HG03159 (cell line): ENCODE data around the gene ATXN3.

ENCODE experiments used
- ATAC-seq: cut with Tn5 transposase; IDR thresholded peaks from one replicate; pipeline ENCODE4 v1.9.1; 2021; ENCODE audit warnings: mild to moderate bottlenecking, moderate library complexity; ENCODE audit not compliant: unreplicated experiment

ATXN3 gene

DNA sequence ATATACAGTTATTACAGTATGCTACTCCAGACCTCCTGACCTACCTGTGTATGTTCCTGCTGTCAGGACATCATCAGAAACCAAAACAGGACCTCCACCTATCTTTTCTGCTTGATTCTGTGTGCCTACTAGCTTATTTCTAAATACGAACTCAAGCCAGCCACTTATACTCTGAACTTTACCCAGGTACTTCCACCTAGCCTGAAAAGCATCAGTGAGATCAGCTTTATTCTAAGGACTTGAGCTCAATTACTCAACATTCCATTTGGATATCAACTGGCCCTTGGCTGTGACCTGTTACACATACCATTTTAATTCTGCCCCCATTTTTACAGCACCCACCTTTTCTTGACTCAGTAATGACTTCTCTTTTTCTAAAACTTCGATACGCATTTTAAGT is 95.7 kb downstream of the ATXN3 start:
- ATAC-seq: no peak

GRCh38 chr14:92009604-92010003 is 96.8 kb downstream of the ATXN3 start:
- ATAC-seq: no peak
